Osteocyte (in vitro differentiated cells): ENCODE data around the gene ONECUT3. TPM values are rescaled to one million over a fixed set of nuclear protein-coding genes. Genes with fewer than 3 reads are reported as not detected.

Experiments
- DNase-seq: peaks from one replicate; pipeline ENCODE4 v3.0.0; 2021; ENCODE audit warnings: mixed read lengths; ENCODE audit not compliant: unreplicated experiment; ENCODE audit errors: extremely low spot score
- H3K27ac Mint-ChIP-seq: one replicate; pipeline ENCODE4 v1.8.0; 2021; ENCODE audit warnings: mild to moderate bottlenecking, mixed read lengths; ENCODE audit not compliant: unreplicated experiment
- H3K27me3 Mint-ChIP-seq: one replicate; pipeline ENCODE4 v1.8.0; 2021; ENCODE audit warnings: mixed read lengths; ENCODE audit not compliant: unreplicated experiment
- H3K36me3 Mint-ChIP-seq: one replicate; pipeline ENCODE4 v1.8.0; 2021; ENCODE audit warnings: mixed read lengths; ENCODE audit not compliant: unreplicated experiment
- H3K4me1 Mint-ChIP-seq: one replicate; pipeline ENCODE4 v1.8.0; 2021; ENCODE audit warnings: mixed read lengths; ENCODE audit not compliant: unreplicated experiment
- H3K4me3 Mint-ChIP-seq: one replicate; pipeline ENCODE4 v1.8.0; 2021; ENCODE audit warnings: mild to moderate bottlenecking, moderate library complexity, mixed read lengths; ENCODE audit not compliant: unreplicated experiment
- H3K9me3 Mint-ChIP-seq: one replicate; pipeline ENCODE4 v1.8.0; 2021; ENCODE audit warnings: mixed read lengths; ENCODE audit not compliant: unreplicated experiment
- total RNA-seq: library from RNA; stranded (reverse); gene quantifications from 2 replicates; pipeline ENCODE4 v1.2.1, GENCODE V29; 2021
- TF ChIP-seq, protein P1 (sequence below): fragments of 200-600 bp; sonication (generic); IDR thresholded peaks from 2 replicates; pipeline ENCODE4 v1.5.0; 2021; ENCODE audit warnings: antibody characterized with exemption, mild to moderate bottlenecking, moderate library complexity

Gene ONECUT3
- total RNA-seq, 1 donor from 2014 or later: not detected

DNA sequence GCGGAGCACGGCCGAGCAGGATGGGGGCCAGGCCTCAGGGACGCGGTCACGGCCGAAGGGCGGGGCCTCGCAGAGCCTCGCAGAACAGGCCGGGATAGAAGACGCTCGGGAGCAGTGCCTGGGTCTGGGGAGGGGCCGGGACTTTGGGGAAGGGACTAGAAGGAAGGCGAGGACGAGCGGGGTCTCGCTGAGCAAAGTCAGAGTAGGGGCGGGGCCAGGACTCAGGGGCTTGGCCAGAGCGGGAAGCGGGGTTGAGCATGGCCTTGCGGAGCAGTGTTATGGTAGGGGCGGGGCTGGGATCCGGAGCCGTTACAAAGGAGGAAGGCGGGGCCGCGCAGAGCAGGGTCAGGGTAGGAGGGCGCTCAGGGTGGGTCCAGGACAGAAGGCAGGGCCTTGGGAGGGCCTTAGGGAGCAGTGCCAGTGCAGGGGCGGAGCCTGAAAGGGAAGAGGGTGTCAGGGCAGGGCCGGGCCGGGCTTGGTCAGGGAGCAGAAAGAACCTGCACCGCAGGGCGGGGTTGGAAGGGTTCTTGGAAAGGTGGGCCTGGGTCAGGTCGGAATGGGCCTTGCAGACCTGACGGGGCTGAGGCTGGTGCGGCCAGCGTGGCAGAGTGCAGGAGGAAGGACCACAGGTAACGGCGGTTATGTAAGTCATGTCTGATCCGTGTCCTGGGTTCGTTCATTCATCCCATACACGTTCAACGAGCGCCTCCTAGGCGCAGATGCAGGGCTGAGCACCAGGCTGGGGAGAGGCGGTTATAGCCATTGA lies 59.3 kb downstream of the ONECUT3 start:
- peak; percentile 95 for DNase-seq

DNA sequence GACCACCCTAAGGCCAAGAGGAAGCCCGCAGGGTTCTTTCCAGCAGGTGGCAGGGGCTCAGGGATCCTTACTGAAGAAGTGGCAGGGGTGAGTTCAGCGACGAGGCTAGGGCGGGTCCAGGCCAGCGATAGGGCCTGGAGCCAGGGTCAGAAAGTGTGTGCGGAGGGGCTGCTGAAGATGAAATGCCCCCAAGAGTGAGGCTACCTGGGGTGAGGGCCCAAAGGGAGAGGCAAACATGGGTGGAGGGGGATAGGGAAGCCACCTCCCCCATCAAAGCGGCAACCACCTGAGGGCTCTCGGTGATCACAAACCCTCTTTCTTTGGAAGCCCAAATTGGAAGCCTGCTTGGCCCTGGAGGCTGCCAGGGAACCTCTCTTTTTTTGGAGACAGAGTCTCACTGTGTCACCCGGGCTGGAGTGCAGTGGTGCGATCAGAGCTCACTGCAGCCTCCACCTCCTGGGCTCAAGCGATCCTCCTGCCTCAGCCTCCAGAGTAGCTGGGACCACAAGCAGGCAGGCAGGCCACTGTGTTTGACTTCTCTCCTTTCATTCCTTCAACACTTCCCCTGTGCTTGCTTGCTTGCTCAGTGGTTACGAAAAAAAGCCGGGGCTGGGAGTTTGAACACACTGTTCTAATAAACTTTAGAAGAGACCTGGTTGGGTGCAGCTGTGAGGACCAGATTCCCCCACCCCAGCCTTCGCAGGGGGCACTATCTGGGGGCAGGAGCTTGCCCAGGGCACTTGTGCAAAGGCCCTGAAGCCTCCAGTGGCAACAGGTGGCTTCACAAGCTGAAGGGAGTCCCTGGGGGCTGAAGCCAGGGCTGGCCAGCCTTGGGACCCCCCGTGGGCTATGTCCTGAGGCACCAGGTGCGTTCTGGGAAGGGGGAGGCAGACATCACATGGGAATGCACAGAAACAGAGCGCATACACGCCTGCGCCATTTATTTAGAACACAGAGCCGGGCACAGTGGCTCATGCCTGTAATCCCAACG lies 60.2 kb downstream of the ONECUT3 start:
- Mint-ChIP-seq H3K4me3 (peak overlapping the region; percentile 91), H3K9me3 (no peaks in the 10 kb centered on the region), H3K4me1 (peaks cover 15% of the 10 kb centered on the region), H3K36me3 (peaks cover 6% of the 10 kb centered on the region), H3K27me3 (no peaks in the 10 kb centered on the region), H3K27ac (peak overlapping the region; percentile 88)
- TF ChIP-seq, protein P1, sequence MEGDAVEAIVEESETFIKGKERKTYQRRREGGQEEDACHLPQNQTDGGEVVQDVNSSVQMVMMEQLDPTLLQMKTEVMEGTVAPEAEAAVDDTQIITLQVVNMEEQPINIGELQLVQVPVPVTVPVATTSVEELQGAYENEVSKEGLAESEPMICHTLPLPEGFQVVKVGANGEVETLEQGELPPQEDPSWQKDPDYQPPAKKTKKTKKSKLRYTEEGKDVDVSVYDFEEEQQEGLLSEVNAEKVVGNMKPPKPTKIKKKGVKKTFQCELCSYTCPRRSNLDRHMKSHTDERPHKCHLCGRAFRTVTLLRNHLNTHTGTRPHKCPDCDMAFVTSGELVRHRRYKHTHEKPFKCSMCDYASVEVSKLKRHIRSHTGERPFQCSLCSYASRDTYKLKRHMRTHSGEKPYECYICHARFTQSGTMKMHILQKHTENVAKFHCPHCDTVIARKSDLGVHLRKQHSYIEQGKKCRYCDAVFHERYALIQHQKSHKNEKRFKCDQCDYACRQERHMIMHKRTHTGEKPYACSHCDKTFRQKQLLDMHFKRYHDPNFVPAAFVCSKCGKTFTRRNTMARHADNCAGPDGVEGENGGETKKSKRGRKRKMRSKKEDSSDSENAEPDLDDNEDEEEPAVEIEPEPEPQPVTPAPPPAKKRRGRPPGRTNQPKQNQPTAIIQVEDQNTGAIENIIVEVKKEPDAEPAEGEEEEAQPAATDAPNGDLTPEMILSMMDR: peak; percentile 2
- no peak for DNase-seq

More for the DNA sequence above, 59.3 kb downstream of the ONECUT3 start:
- Mint-ChIP-seq H3K4me1 (peaks cover 15% of the 10 kb centered on the region), H3K27me3 (no peaks in the 10 kb centered on the region), H3K4me3 (peak overlapping the region; percentile 91), H3K36me3 (peaks cover 3% of the 10 kb centered on the region), H3K27ac (peak overlapping the region; percentile 88), H3K9me3 (no peaks in the 10 kb centered on the region)
- TF ChIP-seq, protein P1: peak; percentile 72

DNA sequence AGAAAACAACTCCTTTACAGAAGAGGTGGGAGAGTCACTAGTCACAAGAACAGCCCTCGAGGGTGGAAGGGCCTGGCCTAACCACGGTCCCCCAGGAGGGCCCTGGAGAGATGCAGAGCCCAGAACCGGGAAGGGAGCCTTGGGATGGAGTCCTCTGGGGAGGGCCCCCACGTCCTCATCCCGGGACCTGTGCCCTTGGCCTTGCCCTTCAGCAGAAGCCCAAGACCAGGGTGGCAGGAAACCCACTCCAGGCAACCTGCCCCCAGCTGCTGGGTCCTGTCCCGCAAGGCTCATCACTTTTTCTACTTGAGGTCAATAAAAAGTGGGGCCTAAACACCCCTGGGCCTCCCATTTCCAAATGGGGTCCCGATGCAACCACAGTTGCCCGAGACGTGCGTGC lies 61.1 kb downstream of the ONECUT3 start:
- peaks cover 15% of the 10 kb centered on the region for H3K4me1 Mint-ChIP-seq
- no peaks in the 10 kb centered on the region for H3K27me3 Mint-ChIP-seq
- H3K27ac Mint-ChIP-seq: no peak overlapping the region
- TF ChIP-seq, protein P1: no peak
- no peaks in the 10 kb centered on the region for H3K9me3 Mint-ChIP-seq
- H3K36me3 Mint-ChIP-seq: peaks cover 6% of the 10 kb centered on the region
- no peak for DNase-seq
- H3K4me3 Mint-ChIP-seq: no peak overlapping the region

DNA sequence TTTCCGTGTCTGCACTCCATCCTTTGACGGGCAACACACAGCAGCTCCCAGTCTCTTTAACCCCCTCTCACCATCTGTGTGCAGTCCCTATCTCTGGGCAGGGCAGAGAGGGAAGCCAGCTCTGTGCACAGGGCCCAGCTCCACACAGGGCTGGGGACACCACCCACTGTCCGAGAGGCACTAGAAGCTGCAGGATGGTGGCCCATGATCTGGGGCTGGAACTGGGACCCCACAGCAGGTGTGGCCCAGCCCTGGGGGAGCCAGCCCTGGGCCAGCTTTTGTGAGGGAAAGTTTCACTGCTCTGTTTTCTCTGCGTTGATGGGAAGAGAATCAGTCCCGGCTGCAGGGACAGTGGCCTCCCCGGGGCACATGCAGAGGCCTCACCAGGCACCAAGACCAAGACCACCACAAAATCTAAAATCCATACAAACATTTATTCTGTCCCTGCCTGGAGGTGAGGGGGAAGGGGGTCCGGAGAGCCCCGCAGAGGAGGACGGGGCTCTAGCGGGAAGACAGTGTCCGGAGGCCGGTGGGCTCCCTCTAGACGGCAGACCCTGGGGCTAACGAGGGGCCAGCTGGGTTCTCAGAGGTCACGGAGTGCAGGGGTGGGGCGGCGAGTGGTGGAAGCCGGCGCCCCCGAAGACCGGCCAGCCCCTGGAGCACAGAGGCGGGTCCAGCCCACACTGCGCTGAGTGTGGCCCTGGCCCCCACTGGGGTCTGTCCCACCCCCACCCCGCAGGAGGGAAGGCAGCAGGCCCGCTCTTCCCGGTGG lies 61.7 kb downstream of the ONECUT3 start:
- DNase-seq: no peak
- TF ChIP-seq, protein P1: no peak
- no peak overlapping the region for H3K4me3 Mint-ChIP-seq
- peaks cover 6% of the 10 kb centered on the region for H3K36me3 Mint-ChIP-seq
- H3K27me3 Mint-ChIP-seq: no peaks in the 10 kb centered on the region
- no peaks in the 10 kb centered on the region for H3K9me3 Mint-ChIP-seq
- no peak overlapping the region for H3K27ac Mint-ChIP-seq
- peaks cover 15% of the 10 kb centered on the region for H3K4me1 Mint-ChIP-seq
